Astrocyte of the cerebellum (primary cell): Measurements from ENCODE around the gene MNS1.

ENCODE experiments used
- DNase-seq: peaks from one replicate; pipeline ENCODE4 v3.0.0-alpha.2; 2011; ENCODE audit warnings: low read depth
- H3K4me3 ChIP-seq: 2 replicates; pipeline ENCODE4 v1.5.1; 2011; ENCODE audit warnings: mild to moderate bottlenecking, low read depth, low read length, moderate library complexity
- in situ Hi-C: cut with HindIII; loops from 2 replicates; pipeline ENCODE4 v1.10.0; 2017; ENCODE audit warnings: low sequenced_read_pairs
- TF ChIP-seq, protein P1 (sequence below): IDR thresholded peaks from 2 replicates; pipeline ENCODE4 v1.5.1; 2012; ENCODE audit warnings: low read length, low read depth, moderate library complexity, mild to moderate bottlenecking; ENCODE audit errors: missing control alignments

MNS1 gene

DNA sequence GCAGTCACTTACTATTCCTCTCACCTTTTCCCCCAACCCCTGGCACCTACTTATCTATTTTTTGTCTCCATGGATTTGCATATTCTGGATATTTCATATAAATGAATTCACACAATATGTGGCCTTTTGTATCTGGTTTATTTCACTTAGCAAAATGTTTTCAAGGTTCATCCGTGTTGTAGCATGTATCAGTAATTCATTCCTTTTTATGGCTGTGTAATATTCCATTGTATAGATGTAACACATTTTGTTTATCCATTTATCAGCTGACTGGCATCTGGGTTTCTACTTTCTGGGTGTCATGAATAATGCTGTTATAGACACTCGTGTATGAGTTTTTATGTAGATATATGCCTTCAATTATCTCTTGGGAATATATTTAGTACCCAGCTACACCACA, 5.8 kb downstream of the MNS1 start:
- no peak overlapping the region for H3K4me3 ChIP-seq
- no peak for DNase-seq
- TF ChIP-seq, protein P1, sequence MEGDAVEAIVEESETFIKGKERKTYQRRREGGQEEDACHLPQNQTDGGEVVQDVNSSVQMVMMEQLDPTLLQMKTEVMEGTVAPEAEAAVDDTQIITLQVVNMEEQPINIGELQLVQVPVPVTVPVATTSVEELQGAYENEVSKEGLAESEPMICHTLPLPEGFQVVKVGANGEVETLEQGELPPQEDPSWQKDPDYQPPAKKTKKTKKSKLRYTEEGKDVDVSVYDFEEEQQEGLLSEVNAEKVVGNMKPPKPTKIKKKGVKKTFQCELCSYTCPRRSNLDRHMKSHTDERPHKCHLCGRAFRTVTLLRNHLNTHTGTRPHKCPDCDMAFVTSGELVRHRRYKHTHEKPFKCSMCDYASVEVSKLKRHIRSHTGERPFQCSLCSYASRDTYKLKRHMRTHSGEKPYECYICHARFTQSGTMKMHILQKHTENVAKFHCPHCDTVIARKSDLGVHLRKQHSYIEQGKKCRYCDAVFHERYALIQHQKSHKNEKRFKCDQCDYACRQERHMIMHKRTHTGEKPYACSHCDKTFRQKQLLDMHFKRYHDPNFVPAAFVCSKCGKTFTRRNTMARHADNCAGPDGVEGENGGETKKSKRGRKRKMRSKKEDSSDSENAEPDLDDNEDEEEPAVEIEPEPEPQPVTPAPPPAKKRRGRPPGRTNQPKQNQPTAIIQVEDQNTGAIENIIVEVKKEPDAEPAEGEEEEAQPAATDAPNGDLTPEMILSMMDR: no peak
- in situ Hi-C loops: no loop called here

DNA sequence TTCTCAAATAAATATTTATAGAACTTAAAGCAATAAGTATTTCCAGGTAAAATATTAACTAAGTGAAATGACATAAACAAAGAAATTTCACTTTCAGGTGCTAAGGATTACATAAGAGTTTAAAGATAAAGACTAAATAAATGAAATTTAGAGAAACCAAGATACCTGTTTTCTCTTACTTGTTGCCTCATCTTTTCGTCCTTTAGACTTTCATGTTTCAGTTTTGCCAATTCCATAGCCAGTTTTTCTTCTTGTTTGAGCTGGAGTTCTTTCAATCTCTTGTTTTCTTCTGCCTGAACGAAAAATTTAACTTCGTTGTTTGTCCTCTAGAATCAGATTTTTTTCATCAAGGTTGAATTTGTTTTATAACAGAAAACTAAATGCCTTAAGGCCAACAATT, 8.7 kb downstream of the MNS1 start:
- H3K4me3 ChIP-seq: no peak overlapping the region
- DNase-seq: no peak
- TF ChIP-seq, protein P1: no peak
- in situ Hi-C loops: no loop called here

DNA sequence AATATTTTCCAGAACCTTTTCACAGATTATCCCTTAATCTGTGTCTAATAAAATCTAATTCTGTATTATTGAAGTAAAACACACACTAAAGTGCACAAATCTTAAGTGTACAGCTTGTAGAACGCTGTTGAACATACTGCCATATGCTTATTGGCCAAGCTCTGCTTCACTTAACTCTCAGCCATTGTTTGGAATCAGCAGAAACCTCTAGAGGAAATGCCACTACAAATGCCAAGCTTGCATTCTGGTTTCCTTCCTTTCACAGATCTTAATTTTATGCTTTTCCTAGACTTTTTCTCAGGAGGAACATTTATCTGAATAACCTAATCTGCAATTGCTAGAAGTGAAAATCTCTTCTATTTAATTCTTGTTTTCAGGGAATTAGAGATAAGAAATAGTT, 10.1 kb downstream of the MNS1 start:
- DNase-seq: no peak
- H3K4me3 ChIP-seq: no peak overlapping the region
- in situ Hi-C loops: no loop called here
- TF ChIP-seq, protein P1: no peak

DNA sequence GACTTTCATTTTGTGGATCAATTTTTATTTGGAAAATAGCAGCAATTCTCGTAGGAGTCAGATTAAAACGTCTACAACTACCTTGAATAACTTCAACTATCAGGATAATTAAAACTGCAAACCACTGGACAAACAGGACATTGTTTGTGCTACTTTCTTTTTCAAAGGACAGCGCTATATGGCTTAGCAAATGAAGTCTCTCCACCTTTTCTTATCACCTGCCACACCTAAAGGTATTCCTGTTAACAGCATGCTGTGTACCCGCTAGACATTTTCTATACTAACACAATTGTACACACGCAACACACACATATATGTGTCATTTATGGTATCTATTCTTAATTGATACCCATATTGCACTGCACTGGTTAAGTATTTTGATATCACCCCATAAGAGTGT, 19.2 kb downstream of the MNS1 start:
- no peak for DNase-seq
- TF ChIP-seq, protein P1: no peak
- in situ Hi-C loops: no loop called here
- no peak overlapping the region for H3K4me3 ChIP-seq

DNA sequence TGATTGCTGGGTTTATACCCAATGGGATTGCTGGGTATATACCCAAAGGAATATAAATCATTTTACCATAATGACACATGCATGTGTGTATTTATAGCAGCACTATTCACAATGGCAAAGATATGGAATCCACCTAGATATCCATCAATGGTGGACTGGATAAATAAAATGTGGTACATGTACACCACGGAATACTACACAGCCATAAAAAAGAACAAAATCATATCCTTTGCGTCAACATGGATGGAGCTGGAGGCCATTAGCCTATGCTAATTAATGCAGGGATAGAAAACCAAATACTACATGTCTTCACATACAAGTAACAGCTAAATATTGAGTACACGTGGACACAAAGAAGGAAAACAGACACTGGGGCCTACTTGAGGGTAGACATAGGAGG, 22.6 kb downstream of the MNS1 start:
- no peak overlapping the region for H3K4me3 ChIP-seq
- TF ChIP-seq, protein P1: no peak
- DNase-seq: no peak
- in situ Hi-C loops: no loop called here

DNA sequence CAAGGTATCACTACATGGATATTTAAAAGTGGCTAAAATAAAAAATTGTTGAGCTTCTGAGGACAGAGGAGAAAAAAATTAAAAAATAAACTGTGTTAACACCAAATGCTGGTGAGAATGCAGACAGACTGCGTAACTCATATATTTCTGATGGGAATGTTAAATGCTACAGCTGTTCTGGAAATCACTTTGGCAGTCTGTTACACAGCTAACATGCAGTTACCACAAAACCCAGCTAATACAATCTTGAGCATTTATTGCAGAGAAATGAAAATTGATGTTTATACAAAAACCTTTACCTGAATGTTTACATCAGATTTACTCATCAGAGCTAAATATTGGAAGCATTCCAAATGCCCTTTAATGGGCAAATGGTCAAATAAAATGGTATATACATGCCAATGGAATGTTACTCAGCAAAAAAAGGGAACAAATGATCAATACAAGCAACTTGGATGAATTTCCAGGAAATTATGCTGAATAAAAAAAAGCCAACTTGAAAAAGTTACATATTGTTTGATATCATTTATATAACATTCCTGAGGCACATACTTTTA, 24.6 kb downstream of the MNS1 start:
- TF ChIP-seq, protein P1: no peak
- no peak for DNase-seq
- in situ Hi-C loops: no loop called here
- no peak overlapping the region for H3K4me3 ChIP-seq

DNA sequence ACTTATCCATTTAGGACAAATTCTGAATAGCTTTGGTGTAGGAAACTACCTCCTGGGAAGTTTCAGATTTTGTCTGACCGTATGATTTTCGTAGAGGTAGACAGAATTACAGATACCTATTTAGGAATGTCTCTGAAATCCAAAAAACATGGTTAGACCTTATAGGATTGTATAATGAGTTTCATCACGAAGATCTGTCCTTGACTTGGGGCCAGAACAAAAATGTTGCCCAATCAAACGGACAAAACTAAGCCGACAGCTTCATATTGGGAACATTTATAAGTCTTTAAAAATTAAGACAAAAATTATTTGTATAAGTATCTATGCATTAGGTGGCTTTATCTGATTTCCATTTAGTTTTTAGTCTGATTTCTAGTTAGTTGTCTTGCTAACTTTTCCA, 32.6 kb downstream of the MNS1 start:
- TF ChIP-seq, protein P1: no peak
- H3K4me3 ChIP-seq: no peak overlapping the region
- no peak for DNase-seq
- in situ Hi-C loops: no loop called here
